ENCODE results near the gene ITGB1.
"Not testable (repeated sequence)": the region's sequence is repeated elsewhere in the genome, so short reads cannot be mapped to it uniquely, and the experiment has no call there.

Gene ITGB1

GRCh38 chr10:32980558-32981468 is 22.8 kb upstream of the ITGB1 start:
- peak; percentile 15 to 93 (median 74) for DNase-seq

DNA sequence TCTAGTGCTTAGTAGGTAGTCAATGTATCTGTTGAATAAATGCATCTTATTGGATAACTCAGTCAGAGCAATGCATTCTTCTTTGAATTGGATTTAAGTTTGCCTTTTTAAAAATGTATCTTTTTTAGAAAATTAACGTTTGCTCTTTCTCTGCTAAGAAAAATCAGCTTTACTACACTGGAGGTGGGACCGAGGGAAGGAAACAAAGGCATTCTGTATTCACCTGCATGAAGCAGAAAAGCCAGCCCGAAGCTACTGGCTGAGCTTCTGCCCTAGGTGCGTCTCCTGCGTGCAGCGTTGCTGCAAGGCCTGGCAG is 22.2 kb upstream of the ITGB1 start:
- no peak for DNase-seq

DNA sequence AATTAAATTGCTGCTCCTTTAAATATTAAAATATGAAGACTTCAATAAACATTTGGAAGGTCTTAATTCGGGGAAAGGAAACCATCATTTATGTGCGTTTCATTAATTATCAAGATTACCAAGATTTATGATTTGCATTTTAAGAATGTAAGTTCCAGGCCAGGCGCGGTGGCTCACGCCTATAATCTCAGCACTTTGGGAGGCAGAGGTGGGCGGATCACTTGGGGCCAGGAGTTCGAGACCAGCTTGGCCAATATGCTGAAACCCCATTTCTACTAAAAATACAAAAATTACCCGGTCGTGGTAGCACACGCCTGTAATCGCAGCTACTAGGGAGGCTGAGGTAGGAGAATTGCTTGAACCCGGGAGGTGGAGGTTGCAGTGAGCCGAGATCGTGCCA is 21.7 kb upstream of the ITGB1 start:
- not testable (repeated sequence) for DNase-seq

DNA sequence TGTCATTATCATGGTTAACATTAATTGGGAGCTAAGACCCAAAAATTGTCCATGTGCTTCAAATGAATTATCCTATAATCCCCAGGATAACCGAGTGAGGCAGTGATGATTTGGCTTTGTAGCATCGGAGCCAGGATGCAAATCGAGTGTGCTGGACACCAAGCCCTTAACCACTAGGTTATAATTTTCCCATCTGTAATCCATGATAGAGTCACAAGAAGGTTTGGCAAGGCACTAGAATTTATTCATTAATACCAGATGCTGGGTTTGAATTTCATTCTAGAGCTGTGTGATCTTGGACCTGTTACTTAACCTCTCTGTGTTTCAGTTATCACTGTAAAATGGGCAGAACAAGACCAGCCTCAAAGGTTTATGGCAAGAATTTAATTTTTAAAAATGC is 21.0 kb upstream of the ITGB1 start:
- no peak for DNase-seq

- not testable (repeated sequence) for DNase-seq
Observed at GRCh38 chr10:32977846-32978809, 20.1 kb upstream of the ITGB1 start.

- DNase-seq: no peak
Observed at GRCh38 chr10:32976338-32976737, 18.3 kb upstream of the ITGB1 start.

- DNase-seq: no peak
Observed at GRCh38 chr10:32972929-32973328, 14.9 kb upstream of the ITGB1 start.

GRCh38 chr10:32972460-32972859 is 14.4 kb upstream of the ITGB1 start:
- no peak for DNase-seq

DNA sequence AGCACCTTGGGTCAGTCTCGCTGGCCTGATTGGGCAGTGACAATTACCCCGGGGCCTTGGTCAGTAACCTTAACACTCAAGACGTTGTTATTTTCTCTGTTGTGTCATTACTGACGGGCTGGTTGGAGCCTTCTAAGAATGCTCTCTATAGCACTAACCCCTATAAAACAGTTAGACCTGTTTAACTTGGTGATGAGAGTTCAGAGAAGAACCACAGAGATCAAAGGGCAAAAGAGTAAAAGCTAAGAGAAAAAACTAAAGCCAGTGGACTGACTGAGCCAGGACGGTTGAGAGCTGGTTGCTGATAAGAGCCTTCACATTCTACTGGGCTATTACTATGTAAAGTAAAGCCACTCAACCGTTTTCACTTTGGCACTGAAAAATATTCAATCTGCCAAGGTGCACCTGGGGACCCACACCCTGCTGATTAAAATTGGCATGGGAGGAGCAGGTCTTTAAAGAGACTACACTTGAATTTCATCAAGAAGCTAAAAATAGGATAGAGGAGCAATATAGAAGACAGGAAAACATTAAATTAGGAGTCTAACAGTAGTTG is 13.6 kb upstream of the ITGB1 start:
- no peak for DNase-seq

DNA sequence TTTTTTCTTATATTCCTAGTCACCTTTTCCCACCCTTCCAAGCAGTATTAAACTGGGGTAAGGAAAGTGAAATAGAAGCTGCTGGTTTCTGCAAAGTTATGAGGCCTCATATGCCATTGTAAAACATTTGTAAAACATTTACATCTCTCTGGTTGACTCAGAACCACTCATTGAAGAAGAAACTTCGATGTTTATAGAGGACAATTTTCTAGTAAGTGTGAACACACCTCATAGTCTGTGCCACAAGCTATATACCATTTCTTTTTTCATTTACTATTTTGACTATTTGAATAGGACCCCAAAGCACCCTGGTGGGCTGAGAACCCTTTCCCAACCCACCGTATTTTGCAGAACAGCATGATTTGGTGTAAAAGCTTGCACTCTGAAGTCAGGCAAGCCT is 12.9 kb upstream of the ITGB1 start:
- no peak for DNase-seq

DNA sequence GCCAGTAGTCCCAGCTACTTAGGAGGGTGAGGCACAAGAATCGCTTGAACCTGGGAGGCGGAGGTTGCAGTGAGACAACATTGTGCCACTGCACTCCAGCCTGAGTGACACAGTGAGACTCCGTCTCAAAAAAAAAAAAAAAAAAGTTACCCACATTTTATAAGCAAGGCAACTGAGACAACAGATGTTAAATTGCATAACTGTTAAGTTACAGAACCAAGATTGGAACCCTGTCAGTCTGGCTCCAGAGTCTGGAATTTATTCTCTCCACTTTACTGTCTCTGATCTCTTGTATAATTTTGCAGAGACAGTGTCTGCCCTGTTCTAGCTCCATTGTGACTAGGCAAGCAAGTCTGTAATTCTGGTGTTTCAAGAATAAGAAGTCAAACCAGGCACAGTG is 6.2 kb upstream of the ITGB1 start:
- DNase-seq: no peak

- no peak for DNase-seq
Observed at GRCh38 chr10:32963096-32963495, 5.1 kb upstream of the ITGB1 start.

GRCh38 chr10:32962521-32962920 is 4.5 kb upstream of the ITGB1 start:
- no peak for DNase-seq

- no peak for DNase-seq
Observed at GRCh38 chr10:32961895-32962369, 3.9 kb upstream of the ITGB1 start.

DNA sequence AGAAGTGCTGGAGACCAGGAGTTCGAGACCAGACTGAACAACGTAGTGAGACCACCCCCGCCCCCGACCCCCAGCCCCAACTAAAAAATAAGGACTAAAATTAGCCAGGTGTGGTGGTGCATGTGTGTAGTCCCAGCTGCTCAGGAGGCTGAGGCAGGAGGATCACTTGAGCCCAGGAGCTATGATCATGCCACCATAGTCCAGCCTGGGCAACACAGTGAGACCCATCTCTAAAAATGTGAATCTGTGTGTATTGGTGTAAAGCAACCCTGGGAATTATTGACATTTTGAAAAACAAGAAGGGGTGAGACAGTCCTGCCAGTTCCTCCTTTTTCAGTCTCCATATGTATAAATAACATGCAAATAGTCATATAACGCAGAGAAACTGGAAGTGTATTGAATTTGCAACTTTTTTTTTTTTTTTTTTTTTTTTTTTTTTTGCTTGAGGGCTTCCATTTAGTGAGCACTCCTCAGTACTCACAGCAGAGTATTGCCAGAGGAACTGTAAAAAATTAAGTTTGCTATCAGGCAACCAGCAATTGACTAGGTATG is 3.4 kb upstream of the ITGB1 start:
- DNase-seq: no peak

- no peak for DNase-seq
Observed at GRCh38 chr10:32960022-32960421, 2.0 kb upstream of the ITGB1 start.

GRCh38 chr10:32959006-32959920 is 1.2 kb upstream of the ITGB1 start:
- peak in 2 of 56 donors; percentile 12 to 22 for DNase-seq

DNA sequence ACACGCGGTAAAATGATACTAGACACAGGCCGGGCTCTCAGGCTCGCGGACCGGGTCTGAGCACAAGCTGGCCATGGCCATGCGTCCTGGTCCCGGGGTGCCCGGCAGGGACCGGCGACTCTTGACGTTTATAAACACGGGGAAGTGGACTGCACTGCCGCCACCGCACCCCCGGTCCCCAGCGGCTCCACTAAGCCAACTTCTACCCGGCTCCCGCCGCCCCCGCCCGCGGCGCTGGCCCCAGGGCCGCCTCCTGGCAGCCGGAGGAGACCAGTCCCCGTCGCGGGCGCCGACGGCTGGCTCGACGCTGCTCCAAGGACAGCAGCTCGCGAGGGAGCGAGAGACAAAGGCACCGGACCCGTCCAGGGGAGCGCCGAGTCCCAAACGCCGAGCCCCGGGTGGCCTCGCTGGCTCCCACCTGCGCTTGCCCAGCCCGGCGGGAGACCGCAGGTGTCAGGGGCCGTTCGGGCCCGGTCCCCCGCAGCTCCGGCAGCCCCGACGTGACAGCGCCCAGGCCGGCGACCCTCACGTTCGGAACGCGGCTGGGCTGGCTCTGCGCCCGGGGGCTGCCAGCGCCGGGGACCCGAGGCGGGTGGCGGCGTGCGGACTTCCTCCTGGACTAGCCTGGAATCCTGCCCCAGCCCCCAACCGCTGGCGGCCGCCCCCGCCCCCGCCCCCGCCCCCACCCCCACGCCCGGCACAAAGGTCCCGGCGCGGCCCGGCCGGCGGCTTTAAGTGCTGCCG is 517 bp downstream of the ITGB1 start:
- DNase-seq: peak in 44 of 56 donors; percentile 1 to 65 (median 41)

DNA sequence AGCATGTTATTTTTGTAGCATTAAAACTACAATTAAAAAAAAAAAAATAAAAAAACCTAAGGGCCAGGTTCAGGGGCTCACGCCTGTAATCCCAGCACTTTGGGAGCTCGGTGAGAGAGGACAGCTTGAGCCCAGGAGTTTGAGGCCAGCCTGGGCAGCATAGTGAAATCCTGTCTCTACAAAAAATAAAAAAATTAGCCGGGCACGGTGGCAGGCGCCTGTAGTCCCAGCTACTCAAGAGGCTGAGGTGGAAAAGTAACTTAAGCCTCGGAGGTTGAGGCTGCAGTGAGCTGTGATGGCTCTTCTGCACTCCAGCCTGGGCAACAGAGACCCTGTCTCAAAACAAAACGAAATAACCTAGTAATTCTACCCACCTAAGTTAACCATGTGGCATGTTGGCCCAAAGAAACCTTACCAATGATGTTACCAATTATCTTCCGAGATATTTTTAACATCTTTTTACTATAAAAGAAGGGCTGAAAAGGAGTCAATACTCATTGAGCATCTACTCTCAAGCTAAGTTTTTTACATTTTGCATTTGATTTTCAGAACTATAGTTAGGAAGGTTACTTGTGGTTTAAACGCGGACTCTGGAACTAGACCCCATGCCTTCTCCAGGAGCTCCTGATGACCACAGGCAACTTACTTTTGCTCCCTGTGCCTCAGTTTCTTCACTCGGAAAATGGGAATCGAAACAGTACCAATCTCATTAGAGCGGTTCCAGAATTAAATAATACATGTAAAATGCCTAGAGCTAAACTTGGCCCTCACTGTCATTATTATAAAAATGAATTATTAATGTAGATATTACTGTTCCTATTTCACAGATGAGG is 1.4 kb downstream of the ITGB1 start:
- no peak for DNase-seq

Data from nucleus accumbens (tissue), 56 donors.